Measurements from ENCODE around the gene CYP26B1.

The CYP26B1 gene

DNA sequence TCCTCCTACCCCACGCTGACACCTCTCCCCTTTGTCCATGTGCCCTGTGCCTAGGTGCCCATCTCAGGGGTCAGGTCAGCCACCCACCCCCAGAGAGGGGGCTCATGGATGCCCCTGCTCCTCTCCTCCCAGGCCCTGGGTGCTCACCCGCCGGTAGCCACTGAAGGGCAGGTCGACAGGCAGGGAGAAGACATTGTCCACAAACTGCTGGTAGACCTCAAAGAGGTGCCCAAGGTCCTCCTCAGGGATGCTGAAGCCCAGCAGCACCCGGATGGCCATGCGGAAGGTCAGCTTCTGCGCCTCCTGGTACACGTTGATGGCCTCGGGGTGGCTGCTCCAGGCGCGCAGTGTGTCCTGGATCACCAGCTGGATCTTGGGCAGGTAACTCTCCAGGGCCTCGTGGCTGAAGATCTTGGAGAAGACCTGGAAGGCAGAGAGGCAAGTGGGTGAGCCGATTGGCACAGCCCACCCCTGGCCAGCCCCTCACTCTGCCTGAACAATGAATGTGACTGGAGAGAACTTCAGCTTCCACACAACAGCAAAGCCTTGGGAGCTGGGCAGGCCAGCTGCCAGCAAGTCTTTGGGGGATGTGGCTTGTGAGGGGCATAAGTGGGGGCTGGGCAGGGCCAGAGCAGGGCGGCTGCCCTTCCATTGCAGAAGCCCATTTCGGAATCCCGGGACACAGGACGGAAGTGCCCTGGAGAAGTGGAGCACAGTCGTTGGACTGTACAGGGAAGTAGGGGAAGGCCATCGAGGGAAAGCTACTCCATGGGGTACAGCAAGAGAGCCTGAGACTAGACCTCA is 12.5 kb downstream of the CYP26B1 start:
- no peak overlapping the region for H3K9ac ChIP-seq (ENCODE audit: low read length in 2 of 2)
- no peaks in the 10 kb centered on the region for H3K36me3 ChIP-seq (ENCODE audit: control insufficient read depth in 2 of 2, insufficient read depth in 2 of 2, low read length in 2 of 2)
- H3K4me3 ChIP-seq (ENCODE audit: low read length in 2 of 2) = no peak overlapping the region
- no peak overlapping the region for H3K27ac ChIP-seq (ENCODE audit: low read length)
- H3K27me3 ChIP-seq (ENCODE audit: control insufficient read depth in 1 of 2, insufficient read depth in 2 of 2, low read length in 2 of 2) = peaks cover 0 to 6% of the 10 kb centered on the region in 2 donors
- peaks cover 5% of the 10 kb centered on the region for H3K4me1 ChIP-seq (ENCODE audit: control insufficient read depth, insufficient read depth, low read length)
- H3K9me3 ChIP-seq (ENCODE audit: control insufficient read depth in 2 of 2, low read length in 2 of 2) = no peaks in the 10 kb centered on the region

DNA sequence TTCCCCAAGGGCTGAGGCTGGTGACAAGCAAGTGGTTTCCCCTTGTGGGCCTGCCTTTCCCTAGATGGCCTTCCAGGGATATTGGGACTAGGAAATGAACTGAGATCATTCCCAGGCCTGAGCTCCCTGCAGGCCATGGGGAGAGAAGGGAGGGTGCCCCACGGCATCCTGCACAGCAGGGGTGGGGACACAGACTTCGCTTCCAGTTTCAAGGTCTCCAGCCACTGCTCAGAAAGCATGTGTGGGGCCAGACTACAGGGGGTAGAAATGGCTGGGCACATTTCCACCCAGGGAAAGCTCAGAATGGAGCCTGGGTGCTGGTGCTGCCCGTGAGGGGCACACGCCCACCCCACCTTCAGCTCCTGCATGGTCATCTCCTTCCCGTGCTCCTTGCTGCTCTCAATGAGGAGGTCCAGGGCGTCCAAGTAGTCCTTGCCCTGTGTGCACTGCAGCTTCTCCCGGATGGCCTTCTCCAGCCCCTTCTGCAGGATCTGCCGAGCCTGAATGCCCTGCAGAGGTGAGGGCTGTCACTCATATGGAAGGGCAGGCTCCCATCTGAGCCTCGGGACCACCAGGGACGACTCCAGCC is 13.2 kb downstream of the CYP26B1 start:
- H3K4me1 ChIP-seq (ENCODE audit: control insufficient read depth, insufficient read depth, low read length) = peaks cover 5% of the 10 kb centered on the region
- H3K9me3 ChIP-seq (ENCODE audit: control insufficient read depth in 2 of 2, low read length in 2 of 2) = no peaks in the 10 kb centered on the region
- no peak overlapping the region for H3K4me3 ChIP-seq (ENCODE audit: low read length in 2 of 2)
- H3K27ac ChIP-seq (ENCODE audit: low read length) = no peak overlapping the region
- peaks cover 0 to 6% of the 10 kb centered on the region in 2 donors for H3K27me3 ChIP-seq (ENCODE audit: control insufficient read depth in 1 of 2, insufficient read depth in 2 of 2, low read length in 2 of 2)
- H3K9ac ChIP-seq (ENCODE audit: low read length in 2 of 2) = no peak overlapping the region
- H3K36me3 ChIP-seq (ENCODE audit: control insufficient read depth in 2 of 2, insufficient read depth in 2 of 2, low read length in 2 of 2) = no peaks in the 10 kb centered on the region

DNA sequence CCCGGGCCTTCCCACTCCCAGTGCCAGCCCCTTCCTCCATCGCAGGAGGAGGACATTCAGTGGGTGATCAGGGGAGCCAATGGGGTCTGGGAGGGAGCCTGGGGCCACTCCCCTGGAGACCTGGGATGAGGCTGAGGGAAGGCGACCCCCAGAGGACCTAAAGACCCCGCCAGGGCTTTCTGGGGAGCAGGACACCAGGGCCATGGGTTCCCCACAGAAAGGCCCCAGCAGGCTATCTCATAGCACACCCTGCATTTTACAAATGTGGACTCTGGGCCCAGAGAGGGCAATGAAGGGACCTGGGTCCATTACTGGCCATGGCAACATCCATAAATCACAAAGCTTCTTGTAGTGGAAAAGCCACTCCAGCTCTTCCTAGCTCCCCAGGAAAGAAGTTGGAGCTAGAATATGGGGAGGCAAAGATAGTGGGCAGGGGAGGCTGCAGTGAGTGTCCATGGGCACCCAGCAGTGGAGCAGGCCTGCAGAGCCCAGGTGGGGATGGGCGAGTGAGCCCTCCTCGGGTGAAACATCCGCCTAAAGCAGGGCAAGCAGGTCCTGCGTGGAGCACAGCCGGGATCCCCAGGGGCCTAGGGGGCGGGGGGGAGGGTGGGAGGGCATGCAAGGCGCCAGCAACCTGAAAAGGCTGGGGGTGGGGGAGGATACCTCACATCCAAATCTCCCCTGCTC is 13.8 kb downstream of the CYP26B1 start:
- H3K4me3 ChIP-seq (ENCODE audit: low read length in 2 of 2) = no peak overlapping the region
- peaks cover 5% of the 10 kb centered on the region for H3K4me1 ChIP-seq (ENCODE audit: control insufficient read depth, insufficient read depth, low read length)
- no peaks in the 10 kb centered on the region for H3K36me3 ChIP-seq (ENCODE audit: control insufficient read depth in 2 of 2, insufficient read depth in 2 of 2, low read length in 2 of 2)
- H3K9me3 ChIP-seq (ENCODE audit: control insufficient read depth in 2 of 2, low read length in 2 of 2) = no peaks in the 10 kb centered on the region
- H3K9ac ChIP-seq (ENCODE audit: low read length in 2 of 2) = no peak overlapping the region
- no peak overlapping the region for H3K27ac ChIP-seq (ENCODE audit: low read length)
- H3K27me3 ChIP-seq (ENCODE audit: control insufficient read depth in 1 of 2, insufficient read depth in 2 of 2, low read length in 2 of 2) = peaks cover 0 to 6% of the 10 kb centered on the region in 2 donors

DNA sequence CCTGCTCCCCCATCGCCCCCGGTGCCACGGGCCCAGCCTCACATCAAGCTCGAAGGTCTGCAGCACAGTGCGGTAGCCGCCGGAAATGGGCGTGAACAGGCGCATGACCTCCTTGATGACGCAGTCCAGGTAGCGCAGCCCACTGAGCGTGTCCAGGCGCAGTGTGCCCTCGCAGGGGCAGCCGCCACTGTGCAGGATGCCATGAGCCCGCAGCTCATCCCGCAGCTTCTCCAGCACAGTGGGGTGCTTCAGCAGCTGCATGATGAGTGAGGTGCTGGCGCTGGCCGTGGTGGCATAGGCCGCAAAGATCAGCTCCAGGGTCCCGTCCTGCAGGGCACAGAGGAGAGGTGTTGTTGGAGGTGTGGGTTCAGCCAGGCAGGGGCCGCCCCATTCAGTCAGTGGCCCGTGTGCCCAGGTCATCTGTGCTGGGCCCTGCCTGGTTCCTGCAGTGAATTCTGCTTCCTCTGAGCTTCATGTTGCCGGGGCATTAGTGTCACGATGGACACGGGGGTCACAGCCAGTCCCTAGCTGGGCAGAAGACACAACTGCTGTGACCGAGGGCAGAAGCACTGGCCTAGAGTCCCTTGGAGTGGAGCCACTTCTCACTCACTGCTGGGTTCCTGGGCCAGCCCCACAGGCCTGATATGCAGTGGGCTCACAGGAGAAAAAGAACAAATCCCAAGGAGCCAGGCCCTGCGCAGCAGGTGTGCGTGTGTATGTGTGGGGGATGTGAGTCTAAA is 14.5 kb downstream of the CYP26B1 start:
- H3K27me3 ChIP-seq (ENCODE audit: control insufficient read depth in 1 of 2, insufficient read depth in 2 of 2, low read length in 2 of 2) = peaks cover 0 to 6% of the 10 kb centered on the region in 2 donors
- H3K4me1 ChIP-seq (ENCODE audit: control insufficient read depth, insufficient read depth, low read length) = peaks cover 5% of the 10 kb centered on the region
- no peak overlapping the region for H3K27ac ChIP-seq (ENCODE audit: low read length)
- no peaks in the 10 kb centered on the region for H3K9me3 ChIP-seq (ENCODE audit: control insufficient read depth in 2 of 2, low read length in 2 of 2)
- no peak overlapping the region for H3K9ac ChIP-seq (ENCODE audit: low read length in 2 of 2)
- H3K36me3 ChIP-seq (ENCODE audit: control insufficient read depth in 2 of 2, insufficient read depth in 2 of 2, low read length in 2 of 2) = no peaks in the 10 kb centered on the region
- no peak overlapping the region for H3K4me3 ChIP-seq (ENCODE audit: low read length in 2 of 2)

DNA sequence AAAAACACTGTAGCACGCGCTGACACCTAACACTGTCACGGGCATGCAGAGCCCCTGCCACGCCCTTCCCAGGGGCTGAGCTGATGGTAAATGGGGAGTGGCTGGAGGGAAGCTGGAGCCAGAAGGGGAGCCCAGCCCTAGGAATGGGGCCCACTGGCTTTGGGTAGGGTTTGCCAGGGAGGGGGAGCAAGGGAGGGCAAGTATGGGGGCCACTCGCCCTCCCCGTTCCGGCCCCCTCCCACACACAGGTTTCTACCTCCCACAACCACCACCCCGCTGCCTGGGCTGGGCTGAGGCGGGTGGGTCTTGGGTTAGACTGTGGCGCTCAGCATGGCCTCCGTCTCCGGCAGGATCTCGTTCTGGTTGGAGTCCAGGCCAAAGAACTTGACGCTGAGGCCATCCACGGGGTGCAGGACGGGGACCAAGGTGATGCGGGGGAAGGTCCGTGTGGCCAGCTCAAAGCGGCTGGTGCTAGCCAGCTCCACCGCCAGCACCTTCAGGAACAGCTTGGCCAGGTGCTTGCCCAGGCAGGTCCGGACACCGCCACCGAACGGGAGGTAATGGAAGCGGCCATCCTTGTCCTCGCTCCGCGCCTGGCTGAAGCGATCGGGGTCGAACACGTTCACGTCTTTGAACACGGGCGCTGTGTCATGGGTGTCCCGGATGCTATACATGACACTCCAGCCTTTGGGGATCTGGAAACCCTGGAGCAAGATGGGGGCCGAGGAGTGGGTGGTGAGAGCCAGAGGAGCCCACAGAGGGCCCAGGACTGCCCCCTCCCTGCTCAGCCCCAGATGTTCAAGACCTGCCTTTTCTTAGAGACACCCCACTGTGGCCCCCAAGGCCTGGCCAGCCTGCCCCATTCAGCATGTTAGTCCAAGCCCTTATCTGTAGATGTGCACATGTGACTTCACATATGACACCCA is 15.5 kb downstream of the CYP26B1 start:
- Histone ChIP-seq H3K27me3 (ENCODE audit: control insufficient read depth in 1 of 2, insufficient read depth in 2 of 2, low read length in 2 of 2) (peaks cover 0 to 4% of the 10 kb centered on the region in 2 donors), H3K9ac (ENCODE audit: low read length in 2 of 2) (no peak overlapping the region), H3K27ac (ENCODE audit: low read length) (no peak overlapping the region), H3K36me3 (ENCODE audit: control insufficient read depth in 2 of 2, insufficient read depth in 2 of 2, low read length in 2 of 2) (no peaks in the 10 kb centered on the region), H3K4me3 (ENCODE audit: low read length in 2 of 2) (no peak overlapping the region), H3K4me1 (ENCODE audit: control insufficient read depth, insufficient read depth, low read length) (peaks cover 2% of the 10 kb centered on the region), H3K9me3 (ENCODE audit: control insufficient read depth in 2 of 2, low read length in 2 of 2) (no peaks in the 10 kb centered on the region)

DNA sequence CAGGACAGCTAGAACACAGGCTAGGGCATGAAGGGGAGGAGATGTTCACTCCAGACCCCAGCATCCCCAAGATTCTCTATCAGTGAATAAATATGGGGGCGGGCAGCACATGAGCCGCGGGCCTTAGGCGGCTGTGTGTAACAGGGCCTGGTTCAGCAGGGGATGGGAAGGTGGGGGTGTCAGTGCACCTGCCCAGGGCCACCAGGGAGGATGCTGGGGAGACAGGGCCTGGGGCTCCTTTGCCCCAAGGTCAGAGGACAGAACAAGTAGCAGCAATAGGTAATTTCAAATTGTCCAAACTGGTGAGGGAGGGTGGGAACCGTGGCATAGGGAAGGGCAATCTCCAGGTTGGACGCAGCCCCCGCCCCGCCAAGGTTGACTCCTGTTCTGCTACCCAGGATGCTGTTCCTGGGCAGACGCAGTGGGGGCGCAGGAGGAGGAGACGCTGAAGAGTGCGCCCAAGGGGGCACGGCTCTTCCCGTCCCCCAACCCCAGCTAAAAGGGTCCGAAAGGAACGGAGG is 16.2 kb downstream of the CYP26B1 start:
- H3K4me3 ChIP-seq (ENCODE audit: low read length in 2 of 2) = no peak overlapping the region

DNA sequence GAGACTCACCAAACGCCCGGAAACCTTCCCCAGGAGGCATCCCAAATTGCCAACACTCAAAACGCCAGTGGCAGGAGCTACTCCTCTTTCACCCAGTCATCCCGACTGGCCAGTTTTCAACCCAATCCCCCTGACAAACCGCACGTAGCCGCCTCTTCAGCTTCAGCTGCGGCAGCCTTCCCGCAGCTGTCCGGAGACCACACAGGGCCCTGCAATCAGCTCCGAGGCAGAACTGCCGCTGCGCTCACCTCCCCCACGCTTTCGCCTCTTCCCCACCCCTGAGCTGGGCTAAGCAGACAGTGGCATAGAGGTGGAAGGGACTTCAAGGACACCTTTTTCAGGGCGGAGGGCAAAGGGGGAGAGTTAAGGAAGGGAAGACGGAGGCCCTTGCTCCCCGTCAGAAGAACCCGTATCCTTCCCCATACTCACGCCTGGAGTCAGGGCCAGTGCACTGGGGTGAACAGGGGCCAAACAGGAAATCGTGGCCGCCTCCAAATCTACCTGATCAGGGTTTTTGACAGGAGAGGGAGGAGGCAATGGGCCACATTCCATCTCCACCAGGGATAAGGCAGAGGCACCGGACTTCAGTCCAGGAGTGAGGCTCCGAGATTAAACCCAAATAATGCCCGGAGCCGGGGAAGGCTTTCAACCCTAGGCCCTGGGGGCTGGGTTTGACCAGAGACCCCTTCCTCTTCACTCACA is 16.9 kb downstream of the CYP26B1 start:
- Histone ChIP-seq H3K9ac (ENCODE audit: low read length in 2 of 2) (no peak overlapping the region), H3K4me1 (ENCODE audit: control insufficient read depth, insufficient read depth, low read length) (no peaks in the 10 kb centered on the region), H3K9me3 (ENCODE audit: control insufficient read depth in 2 of 2, low read length in 2 of 2) (no peaks in the 10 kb centered on the region), H3K36me3 (ENCODE audit: control insufficient read depth in 2 of 2, insufficient read depth in 2 of 2, low read length in 2 of 2) (no peaks in the 10 kb centered on the region), H3K27ac (ENCODE audit: low read length) (no peak overlapping the region), H3K27me3 (ENCODE audit: control insufficient read depth in 1 of 2, insufficient read depth in 2 of 2, low read length in 2 of 2) (peaks cover 0 to 4% of the 10 kb centered on the region in 2 donors), H3K4me3 (ENCODE audit: low read length in 2 of 2) (no peak overlapping the region)

More for the DNA sequence above, 16.2 kb downstream of the CYP26B1 start:
- no peak overlapping the region for H3K27ac ChIP-seq (ENCODE audit: low read length)
- H3K9me3 ChIP-seq (ENCODE audit: control insufficient read depth in 2 of 2, low read length in 2 of 2) = no peaks in the 10 kb centered on the region
- no peaks in the 10 kb centered on the region for H3K4me1 ChIP-seq (ENCODE audit: control insufficient read depth, insufficient read depth, low read length)
- no peaks in the 10 kb centered on the region for H3K36me3 ChIP-seq (ENCODE audit: control insufficient read depth in 2 of 2, insufficient read depth in 2 of 2, low read length in 2 of 2)
- no peak overlapping the region for H3K9ac ChIP-seq (ENCODE audit: low read length in 2 of 2)
- peaks cover 0 to 4% of the 10 kb centered on the region in 2 donors for H3K27me3 ChIP-seq (ENCODE audit: control insufficient read depth in 1 of 2, insufficient read depth in 2 of 2, low read length in 2 of 2)

DNA sequence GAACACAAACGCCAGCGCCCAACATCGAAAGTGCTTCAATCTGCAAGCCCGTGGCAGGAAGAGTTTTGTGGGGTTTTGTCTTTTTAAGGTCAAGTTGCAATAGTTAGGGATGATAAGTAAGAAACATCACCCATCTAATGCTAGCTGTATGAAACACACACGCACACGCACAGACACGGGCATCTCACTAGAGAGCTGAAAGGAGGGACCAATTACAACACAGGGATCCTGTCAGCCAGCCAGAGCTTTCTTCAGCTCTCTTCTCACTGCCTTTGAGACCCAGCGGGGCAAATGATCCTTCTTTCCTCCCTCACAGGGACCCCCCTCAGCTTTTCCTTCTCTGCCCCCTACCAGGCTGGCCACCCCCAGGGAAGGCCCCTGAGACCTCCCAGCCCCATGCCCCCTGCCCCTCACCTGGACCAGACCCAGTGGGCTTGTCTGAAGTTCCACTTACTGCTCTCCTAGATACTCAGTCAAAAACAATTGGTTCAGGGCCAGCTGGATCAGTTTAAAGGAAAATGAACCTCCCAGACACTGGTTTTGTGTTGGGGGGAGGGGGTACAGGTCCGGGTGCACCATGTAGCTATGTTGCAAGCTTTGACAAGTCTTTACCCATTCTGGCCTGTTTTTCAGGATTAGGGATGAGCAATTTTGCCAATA is 17.9 kb downstream of the CYP26B1 start:
- Histone ChIP-seq H3K27me3 (ENCODE audit: control insufficient read depth in 1 of 2, insufficient read depth in 2 of 2, low read length in 2 of 2) (peaks cover 0 to 6% of the 10 kb centered on the region in 2 donors), H3K4me1 (ENCODE audit: control insufficient read depth, insufficient read depth, low read length) (no peaks in the 10 kb centered on the region), H3K9me3 (ENCODE audit: control insufficient read depth in 2 of 2, low read length in 2 of 2) (peaks cover 0 to 4% of the 10 kb centered on the region in 2 donors), H3K27ac (ENCODE audit: low read length) (no peak overlapping the region), H3K9ac (ENCODE audit: low read length in 2 of 2) (no peak overlapping the region), H3K4me3 (ENCODE audit: low read length in 2 of 2) (no peak overlapping the region), H3K36me3 (ENCODE audit: control insufficient read depth in 2 of 2, insufficient read depth in 2 of 2, low read length in 2 of 2) (no peaks in the 10 kb centered on the region)

DNA sequence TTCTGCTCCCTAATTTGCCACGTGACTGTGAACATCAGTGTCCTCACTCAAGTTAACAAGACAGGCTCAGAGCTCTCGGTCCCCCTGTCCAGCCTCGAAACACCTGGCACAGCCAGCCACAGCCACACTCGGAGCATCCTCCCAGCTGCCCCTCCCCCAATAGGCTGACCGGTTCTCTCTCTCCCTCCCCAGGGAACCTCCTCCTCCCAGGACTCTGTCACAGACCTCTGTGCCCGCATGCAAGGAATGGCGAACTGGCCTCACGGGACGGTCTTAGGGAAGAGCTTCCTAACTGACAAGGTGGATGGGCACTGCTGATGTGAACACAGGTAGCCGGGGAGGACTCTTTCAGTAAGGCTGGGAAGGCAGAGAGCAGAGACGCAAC is 18.8 kb downstream of the CYP26B1 start:
- Histone ChIP-seq H3K27ac (ENCODE audit: low read length) (no peak overlapping the region), H3K4me1 (ENCODE audit: control insufficient read depth, insufficient read depth, low read length) (no peaks in the 10 kb centered on the region), H3K9ac (ENCODE audit: low read length in 2 of 2) (no peak overlapping the region), H3K4me3 (ENCODE audit: low read length in 2 of 2) (no peak overlapping the region), H3K27me3 (ENCODE audit: control insufficient read depth in 1 of 2, insufficient read depth in 2 of 2, low read length in 2 of 2) (peaks cover 0 to 6% of the 10 kb centered on the region in 2 donors), H3K9me3 (ENCODE audit: control insufficient read depth in 2 of 2, low read length in 2 of 2) (peaks cover 0 to 4% of the 10 kb centered on the region in 2 donors), H3K36me3 (ENCODE audit: control insufficient read depth in 2 of 2, insufficient read depth in 2 of 2, low read length in 2 of 2) (no peaks in the 10 kb centered on the region)
